Esophagus squamous epithelium (tissue), 4 donors: ENCODE measurements around the gene ATP11A.

ENCODE experiments used
- CTCF ChIP-seq, 6 experiments: fragments of 450-650 bp in 4 of 6; fragments of 200-600 bp in 2 of 6; sonication (generic) in 2 of 6; IDR thresholded peaks; one replicate each; pipeline ENCODE4 v1.5.1; 2016 to 2019; ENCODE audit warnings: antibody characterized with exemption in 6 of 6, mild to moderate bottlenecking in 4 of 6, moderate library complexity in 4 of 6
- POLR2A ChIP-seq, 4 donors: fragments of 450-650 bp; IDR thresholded peaks; one replicate each; pipeline ENCODE4 v1.6.1; 2017; ENCODE audit warnings: antibody characterized with exemption in 4 of 4, mild to moderate bottlenecking in 4 of 4, moderate library complexity in 3 of 4

GRCh38 chr13:112917737-112918136 is 227.9 kb downstream of the ATP11A start:
- TF ChIP-seq CTCF (IDR thresholded peaks at IDR 0.05) (no peak), POLR2A (IDR thresholded peaks at IDR 0.05) (no peak)
